Osteoblast (primary cell): ENCODE measurements around the gene HEXD. TPM values are rescaled to one million over a fixed set of nuclear protein-coding genes. Genes with fewer than 3 reads are reported as not detected.
A peak's percentile ranks its signal among the peaks of the same experiment; 100 is the strongest.

Source experiments
- DNase-seq: peaks from one replicate; pipeline ENCODE4 v3.0.0; 2011; ENCODE audit warnings: low spot score, mixed read lengths; ENCODE audit not compliant: insufficient read length; ENCODE audit errors: missing footprints
- H2AFZ ChIP-seq: 2 replicates; pipeline ENCODE4 v1.6.0; 2011; ENCODE audit warnings: mild to moderate bottlenecking, low read length
- H3K27ac ChIP-seq: 2 replicates; pipeline ENCODE4 v1.5.1; 2011; ENCODE audit warnings: mild to moderate bottlenecking, low read depth, low read length, moderate library complexity
- H3K27me3 ChIP-seq: 2 replicates; pipeline ENCODE4 v1.6.0; 2012; ENCODE audit warnings: mild to moderate bottlenecking, control low read depth, inconsistent platforms, low read length, moderate library complexity; ENCODE audit not compliant: insufficient read depth
- H3K36me3 ChIP-seq: 2 replicates; pipeline ENCODE4 v1.5.1; 2011; ENCODE audit warnings: mild to moderate bottlenecking, low read length, control low read depth, moderate library complexity; ENCODE audit not compliant: insufficient read depth
- H3K4me1 ChIP-seq: 2 replicates; pipeline ENCODE4 v1.5.1; 2011; ENCODE audit warnings: mild to moderate bottlenecking, low read length, control low read depth, moderate library complexity; ENCODE audit not compliant: insufficient read depth
- H3K4me2 ChIP-seq: 2 replicates; pipeline ENCODE4 v1.6.0; 2011; ENCODE audit warnings: mild to moderate bottlenecking, low read length; ENCODE audit not compliant: insufficient read depth
- H3K4me3 ChIP-seq: fragments of 200-600 bp; sonication (generic); 3 replicates; pipeline ENCODE4 v1.5.1; 2012; ENCODE audit warnings: mild to moderate bottlenecking, low read length, inconsistent platforms; ENCODE audit not compliant: insufficient read depth
- H3K79me2 ChIP-seq: 2 replicates; pipeline ENCODE4 v1.6.0; 2012; ENCODE audit warnings: mild to moderate bottlenecking, low read length, control low read depth, inconsistent platforms; ENCODE audit not compliant: insufficient read depth
- H3K9me3 ChIP-seq: 2 replicates; pipeline ENCODE4 v1.5.1; 2011; ENCODE audit warnings: low read depth, low read length, control low read depth
- H4K20me1 ChIP-seq: 2 replicates; pipeline ENCODE4 v1.6.0; 2012; ENCODE audit warnings: mild to moderate bottlenecking, low read length, control low read depth; ENCODE audit not compliant: insufficient read depth
- total RNA-seq: library from RNA; depleted of rRNA; stranded (reverse); fragments of >200 nt; gene quantifications from 2 replicates; pipeline ENCODE4 v1.2.3, GENCODE V29; 2012
- TF ChIP-seq, protein P1 (sequence below): IDR thresholded peaks from 2 replicates; pipeline ENCODE4 v1.5.1; 2011; ENCODE audit warnings: mild to moderate bottlenecking, low read depth, low read length, moderate library complexity; ENCODE audit errors: extremely low read depth

The HEXD gene
- total RNA-seq, 1 donor: 20.3 TPM

DNA sequence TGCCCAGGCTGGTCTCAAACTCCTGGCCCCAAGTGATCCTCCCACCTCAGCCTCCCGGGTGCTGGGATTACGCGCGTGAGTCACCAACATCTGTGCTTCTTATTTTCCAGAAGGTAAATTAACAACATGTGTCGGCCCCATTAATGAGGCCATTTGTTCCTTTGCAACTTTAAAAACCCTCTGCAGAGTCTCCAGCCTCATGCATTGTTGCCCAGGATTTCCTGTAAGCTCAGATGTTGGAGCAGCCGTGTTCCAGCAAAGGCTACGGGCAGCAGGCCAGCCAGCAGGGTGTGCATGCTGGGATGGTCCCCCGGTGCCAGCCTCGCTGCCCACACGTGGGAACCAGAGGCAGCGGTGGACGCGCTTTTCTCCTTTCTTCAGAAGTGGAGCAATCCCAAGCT lies 19.1 kb upstream of the HEXD start:
- peak; percentile 92 for DNase-seq
- no peaks in the 10 kb centered on the region for H4K20me1 ChIP-seq
- peaks cover 12% of the 10 kb centered on the region for H3K4me1 ChIP-seq
- no peak overlapping the region for H3K27ac ChIP-seq
- no peak overlapping the region for H2AFZ ChIP-seq
- no peaks in the 10 kb centered on the region for H3K9me3 ChIP-seq
- H3K79me2 ChIP-seq: no peaks in the 10 kb centered on the region
- no peaks in the 10 kb centered on the region for H3K27me3 ChIP-seq
- H3K4me3 ChIP-seq: no peak overlapping the region
- TF ChIP-seq, protein P1, sequence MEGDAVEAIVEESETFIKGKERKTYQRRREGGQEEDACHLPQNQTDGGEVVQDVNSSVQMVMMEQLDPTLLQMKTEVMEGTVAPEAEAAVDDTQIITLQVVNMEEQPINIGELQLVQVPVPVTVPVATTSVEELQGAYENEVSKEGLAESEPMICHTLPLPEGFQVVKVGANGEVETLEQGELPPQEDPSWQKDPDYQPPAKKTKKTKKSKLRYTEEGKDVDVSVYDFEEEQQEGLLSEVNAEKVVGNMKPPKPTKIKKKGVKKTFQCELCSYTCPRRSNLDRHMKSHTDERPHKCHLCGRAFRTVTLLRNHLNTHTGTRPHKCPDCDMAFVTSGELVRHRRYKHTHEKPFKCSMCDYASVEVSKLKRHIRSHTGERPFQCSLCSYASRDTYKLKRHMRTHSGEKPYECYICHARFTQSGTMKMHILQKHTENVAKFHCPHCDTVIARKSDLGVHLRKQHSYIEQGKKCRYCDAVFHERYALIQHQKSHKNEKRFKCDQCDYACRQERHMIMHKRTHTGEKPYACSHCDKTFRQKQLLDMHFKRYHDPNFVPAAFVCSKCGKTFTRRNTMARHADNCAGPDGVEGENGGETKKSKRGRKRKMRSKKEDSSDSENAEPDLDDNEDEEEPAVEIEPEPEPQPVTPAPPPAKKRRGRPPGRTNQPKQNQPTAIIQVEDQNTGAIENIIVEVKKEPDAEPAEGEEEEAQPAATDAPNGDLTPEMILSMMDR: no peak
- H3K4me2 ChIP-seq: no peak overlapping the region
- H3K36me3 ChIP-seq: no peaks in the 10 kb centered on the region

DNA sequence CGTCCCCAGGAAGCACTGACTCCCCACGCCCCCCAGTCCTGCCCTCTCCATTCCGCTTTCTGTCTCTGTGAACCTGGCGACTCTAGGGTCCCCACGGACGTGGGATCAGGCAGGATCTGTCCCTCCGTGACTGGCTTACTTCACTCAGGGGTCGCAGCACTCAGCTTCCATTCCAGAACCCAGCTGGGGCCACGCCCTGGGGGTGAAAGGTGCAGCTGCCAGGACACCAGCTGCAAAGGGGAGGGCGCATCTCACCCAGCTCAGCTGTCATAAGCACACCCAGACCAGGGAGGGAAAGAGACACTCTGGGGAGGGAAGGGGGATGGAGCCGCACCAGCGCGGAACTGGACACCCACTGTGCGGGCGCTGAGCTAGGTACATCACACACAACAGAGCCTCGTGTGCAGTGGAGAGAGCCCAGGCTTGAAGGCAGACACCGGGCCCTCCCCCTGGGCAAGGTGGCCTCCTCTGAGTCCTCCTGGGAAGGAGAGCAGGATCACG lies 18.5 kb upstream of the HEXD start:
- no peaks in the 10 kb centered on the region for H3K27me3 ChIP-seq
- no peak overlapping the region for H3K4me2 ChIP-seq
- H3K4me3 ChIP-seq: no peak overlapping the region
- no peak overlapping the region for H2AFZ ChIP-seq
- peaks cover 12% of the 10 kb centered on the region for H3K4me1 ChIP-seq
- TF ChIP-seq, protein P1: no peak
- DNase-seq: peak; percentile 76
- no peaks in the 10 kb centered on the region for H3K9me3 ChIP-seq
- no peaks in the 10 kb centered on the region for H3K79me2 ChIP-seq
- H4K20me1 ChIP-seq: no peaks in the 10 kb centered on the region
- no peaks in the 10 kb centered on the region for H3K36me3 ChIP-seq
- no peak overlapping the region for H3K27ac ChIP-seq

DNA sequence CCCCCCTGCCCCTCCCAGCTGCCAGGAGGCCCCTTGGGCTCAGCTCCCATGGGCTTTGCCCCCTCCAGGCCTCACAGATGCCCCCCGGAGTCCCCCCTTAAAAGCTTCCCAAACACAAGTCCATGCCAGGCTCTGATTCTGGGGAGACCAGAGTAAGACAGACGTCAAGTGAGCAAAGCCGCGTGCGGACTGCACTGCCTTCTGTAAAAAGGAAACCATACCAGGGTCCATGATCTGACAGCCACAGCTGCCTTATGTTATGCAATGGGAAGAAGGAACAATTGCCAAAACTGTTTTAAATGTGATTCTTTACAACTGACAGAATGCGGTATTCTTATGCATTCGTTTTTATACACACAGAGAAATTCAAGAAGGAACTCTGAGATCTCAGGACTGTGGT lies 17.9 kb upstream of the HEXD start:
- DNase-seq: peak; percentile 52
- TF ChIP-seq, protein P1: no peak
- no peaks in the 10 kb centered on the region for H3K36me3 ChIP-seq
- H3K4me1 ChIP-seq: peaks cover 12% of the 10 kb centered on the region
- no peak overlapping the region for H3K4me3 ChIP-seq
- H3K4me2 ChIP-seq: no peak overlapping the region
- no peaks in the 10 kb centered on the region for H3K79me2 ChIP-seq
- H2AFZ ChIP-seq: no peak overlapping the region
- no peaks in the 10 kb centered on the region for H4K20me1 ChIP-seq
- H3K27ac ChIP-seq: no peak overlapping the region
- H3K27me3 ChIP-seq: no peaks in the 10 kb centered on the region
- H3K9me3 ChIP-seq: no peaks in the 10 kb centered on the region

DNA sequence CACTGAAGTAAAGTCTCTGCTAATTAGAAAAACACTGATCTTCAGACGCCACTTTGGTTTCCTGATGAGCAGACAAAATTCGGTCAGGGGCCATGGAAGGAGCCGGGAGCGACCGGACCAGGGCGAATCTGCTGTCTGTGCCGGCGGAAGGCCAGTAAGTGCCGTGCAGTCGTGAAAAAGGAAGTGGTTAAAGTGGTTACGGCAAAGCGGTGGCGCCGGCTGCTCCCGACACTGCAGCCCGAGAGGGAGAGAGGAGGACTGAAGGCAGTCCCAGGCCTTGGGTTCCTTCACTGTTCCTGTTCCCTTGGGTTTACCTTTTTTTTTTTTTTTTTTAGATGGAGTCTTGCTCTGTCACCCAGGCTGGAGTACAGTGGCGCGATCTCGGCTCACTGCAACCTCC lies 17.3 kb upstream of the HEXD start:
- peaks cover 12% of the 10 kb centered on the region for H3K4me1 ChIP-seq
- DNase-seq: peak; percentile 69
- no peaks in the 10 kb centered on the region for H3K36me3 ChIP-seq
- no peak overlapping the region for H3K4me2 ChIP-seq
- no peak overlapping the region for H2AFZ ChIP-seq
- no peak overlapping the region for H3K4me3 ChIP-seq
- TF ChIP-seq, protein P1: no peak
- H3K79me2 ChIP-seq: no peaks in the 10 kb centered on the region
- no peaks in the 10 kb centered on the region for H3K9me3 ChIP-seq
- no peak overlapping the region for H3K27ac ChIP-seq
- no peaks in the 10 kb centered on the region for H4K20me1 ChIP-seq
- H3K27me3 ChIP-seq: no peaks in the 10 kb centered on the region
